Body of pancreas (tissue), 4 donors: ENCODE measurements around the gene NCAN.

Source experiments
- POLR2A ChIP-seq, 3 donors: fragments of 450-650 bp; IDR thresholded peaks; one replicate each; pipeline ENCODE4 v1.6.1; 2016; ENCODE audit warnings: antibody characterized with exemption in 3 of 3, mild to moderate bottlenecking in 2 of 3
- TF ChIP-seq, protein P1 (sequence below), 7 experiments: fragments of 450-650 bp in 4 of 7; fragments of 200-600 bp in 3 of 7; sonication (generic) in 3 of 7; IDR thresholded peaks; one replicate each; pipeline ENCODE4 v1.5.1; 2016 to 2019; ENCODE audit warnings: antibody characterized with exemption in 7 of 7

DNA sequence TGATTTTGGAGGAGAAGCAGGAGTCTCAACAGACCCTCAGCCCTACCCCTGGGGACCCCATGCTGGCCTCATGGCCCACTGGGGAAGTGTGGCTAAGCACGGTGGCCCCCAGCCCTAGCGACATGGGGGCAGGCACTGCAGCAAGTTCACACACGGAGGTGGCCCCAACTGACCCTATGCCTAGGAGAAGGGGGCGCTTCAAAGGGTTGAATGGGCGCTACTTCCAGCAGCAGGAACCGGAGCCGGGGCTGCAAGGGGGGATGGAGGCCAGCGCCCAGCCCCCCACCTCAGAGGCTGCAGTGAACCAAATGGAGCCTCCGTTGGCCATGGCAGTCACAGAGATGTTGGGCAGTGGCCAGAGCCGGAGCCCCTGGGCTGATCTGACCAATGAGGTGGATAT lies 14.9 kb downstream of the NCAN start:
- TF ChIP-seq POLR2A (IDR thresholded peaks at IDR 0.05), result no peak
- TF ChIP-seq, protein P1, sequence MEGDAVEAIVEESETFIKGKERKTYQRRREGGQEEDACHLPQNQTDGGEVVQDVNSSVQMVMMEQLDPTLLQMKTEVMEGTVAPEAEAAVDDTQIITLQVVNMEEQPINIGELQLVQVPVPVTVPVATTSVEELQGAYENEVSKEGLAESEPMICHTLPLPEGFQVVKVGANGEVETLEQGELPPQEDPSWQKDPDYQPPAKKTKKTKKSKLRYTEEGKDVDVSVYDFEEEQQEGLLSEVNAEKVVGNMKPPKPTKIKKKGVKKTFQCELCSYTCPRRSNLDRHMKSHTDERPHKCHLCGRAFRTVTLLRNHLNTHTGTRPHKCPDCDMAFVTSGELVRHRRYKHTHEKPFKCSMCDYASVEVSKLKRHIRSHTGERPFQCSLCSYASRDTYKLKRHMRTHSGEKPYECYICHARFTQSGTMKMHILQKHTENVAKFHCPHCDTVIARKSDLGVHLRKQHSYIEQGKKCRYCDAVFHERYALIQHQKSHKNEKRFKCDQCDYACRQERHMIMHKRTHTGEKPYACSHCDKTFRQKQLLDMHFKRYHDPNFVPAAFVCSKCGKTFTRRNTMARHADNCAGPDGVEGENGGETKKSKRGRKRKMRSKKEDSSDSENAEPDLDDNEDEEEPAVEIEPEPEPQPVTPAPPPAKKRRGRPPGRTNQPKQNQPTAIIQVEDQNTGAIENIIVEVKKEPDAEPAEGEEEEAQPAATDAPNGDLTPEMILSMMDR (IDR thresholded peaks at IDR 0.05), result no peak
